NCI-H1436 (cell line): ENCODE data around the gene SLC36A3.
"Not testable (repeated sequence)": the region's sequence is repeated elsewhere in the genome, so short reads cannot be mapped to it uniquely, and the experiment has no call there.

Experiments used
- DNase-seq: peaks from one replicate; lab custom pipeline; 2025; lab: John Stamatoyannopoulos, UW

SLC36A3 gene

GRCh38 chr5:151237685-151238084, 65.9 kb downstream of the SLC36A3 start:
- DNase-seq, result no peak

GRCh38 chr5:151236888-151237287, 66.7 kb downstream of the SLC36A3 start:
- no peak for DNase-seq

DNA sequence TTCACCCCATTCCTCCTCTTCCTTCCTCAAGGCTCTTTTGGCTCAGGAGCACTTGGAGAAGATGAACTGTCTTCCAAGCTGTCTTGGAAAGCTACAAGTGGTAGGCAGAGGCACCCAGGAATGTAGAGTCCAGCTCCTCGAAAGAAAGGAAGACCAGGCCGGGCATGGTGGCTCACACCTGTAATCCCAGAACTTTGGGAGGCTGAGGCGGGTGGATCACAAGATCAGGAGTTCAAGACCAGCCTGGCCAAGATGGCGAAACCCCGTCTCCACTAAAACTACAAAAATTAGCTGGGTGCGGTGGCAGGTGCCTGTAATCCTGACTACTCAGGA, 68.4 kb downstream of the SLC36A3 start:
- DNase-seq, result not testable (repeated sequence)

- no peak for DNase-seq
These were observed 68.9 kb downstream of the SLC36A3 start for GRCh38 chr5:151234476-151235238.

- DNase-seq, result no peak
These were observed 69.9 kb downstream of the SLC36A3 start for GRCh38 chr5:151233616-151234085.

- no peak for DNase-seq
These were observed 72.2 kb downstream of the SLC36A3 start for GRCh38 chr5:151231359-151231758.

DNA sequence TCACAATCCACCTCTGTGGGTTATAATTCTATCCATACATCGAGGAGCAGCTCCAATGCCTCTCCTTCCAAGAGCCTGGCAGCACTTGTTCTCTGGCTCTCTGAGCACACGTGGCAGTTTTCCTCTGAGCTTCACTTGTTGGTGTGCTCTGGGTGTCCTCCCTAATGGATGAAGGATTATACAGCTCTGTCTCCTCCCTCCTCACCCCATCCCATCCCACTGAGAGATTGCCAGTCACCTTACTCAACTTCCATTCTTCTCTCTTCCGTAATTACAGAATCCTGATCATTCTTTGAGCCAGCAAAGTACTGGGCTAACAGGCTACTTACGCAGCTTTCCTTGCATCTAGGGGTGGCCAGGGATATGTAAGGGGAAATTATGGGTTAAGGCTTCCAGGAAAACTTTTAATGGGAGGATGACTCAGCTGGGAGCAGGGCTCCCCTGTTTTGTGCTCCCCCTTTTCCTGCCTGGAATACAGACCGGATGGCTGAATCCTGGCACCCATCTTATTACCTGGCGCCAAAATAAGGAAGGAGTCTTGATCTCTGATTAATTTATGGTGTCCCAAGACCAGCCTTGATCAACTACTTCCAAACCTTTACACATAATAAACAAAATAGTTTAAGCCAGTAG, 73.4 kb downstream of the SLC36A3 start:
- no peak for DNase-seq

- no peak for DNase-seq
These were observed 74.6 kb downstream of the SLC36A3 start for GRCh38 chr5:151228986-151229385.

DNA sequence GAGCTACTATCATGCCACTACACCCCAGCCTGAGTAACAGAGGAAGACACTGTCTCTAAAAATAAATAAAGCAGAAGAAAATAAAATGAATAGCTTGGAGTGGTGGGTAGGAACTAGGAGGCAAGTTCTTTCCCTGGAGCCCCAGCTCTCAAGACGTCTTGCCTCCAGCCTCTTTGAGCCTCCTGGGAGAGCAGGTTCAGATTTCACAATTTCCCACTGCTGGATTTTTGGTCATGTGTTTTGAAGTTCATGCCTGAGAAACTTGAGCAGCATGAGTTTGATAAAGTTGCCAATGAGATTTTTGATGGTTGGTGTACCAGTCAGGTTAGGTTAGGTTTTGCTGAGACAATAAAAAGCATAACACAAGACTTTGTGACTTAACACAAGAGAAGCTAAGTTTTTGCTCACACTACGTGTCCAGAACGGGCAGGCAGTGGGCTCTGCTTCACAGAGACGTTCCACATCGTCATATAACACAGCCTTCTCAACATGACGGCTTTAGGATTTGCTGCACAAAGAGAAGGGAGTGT, 75.6 kb downstream of the SLC36A3 start:
- no peak for DNase-seq
